ENCODE data around the gene TBC1D5.

DNA sequence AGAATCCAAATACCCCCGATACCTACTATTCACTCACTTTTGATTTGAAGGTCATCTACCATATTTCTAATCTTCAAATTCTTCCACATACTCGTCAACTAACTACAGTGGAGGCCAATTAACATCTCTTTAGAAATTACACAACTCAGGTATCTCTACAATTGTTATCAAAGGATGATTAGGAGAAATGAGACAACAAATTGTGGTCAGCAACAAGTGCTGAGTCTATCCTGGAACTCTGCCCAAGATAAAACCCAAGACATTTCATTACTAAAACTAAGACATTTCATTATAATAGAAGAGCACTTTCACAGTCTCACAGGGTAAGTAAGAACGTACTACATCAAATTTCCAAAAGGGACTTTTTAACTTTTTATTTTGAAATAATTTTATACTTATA lies 100.0 kb downstream of the TBC1D5 start:
- TF ChIP-seq, protein P1, sequence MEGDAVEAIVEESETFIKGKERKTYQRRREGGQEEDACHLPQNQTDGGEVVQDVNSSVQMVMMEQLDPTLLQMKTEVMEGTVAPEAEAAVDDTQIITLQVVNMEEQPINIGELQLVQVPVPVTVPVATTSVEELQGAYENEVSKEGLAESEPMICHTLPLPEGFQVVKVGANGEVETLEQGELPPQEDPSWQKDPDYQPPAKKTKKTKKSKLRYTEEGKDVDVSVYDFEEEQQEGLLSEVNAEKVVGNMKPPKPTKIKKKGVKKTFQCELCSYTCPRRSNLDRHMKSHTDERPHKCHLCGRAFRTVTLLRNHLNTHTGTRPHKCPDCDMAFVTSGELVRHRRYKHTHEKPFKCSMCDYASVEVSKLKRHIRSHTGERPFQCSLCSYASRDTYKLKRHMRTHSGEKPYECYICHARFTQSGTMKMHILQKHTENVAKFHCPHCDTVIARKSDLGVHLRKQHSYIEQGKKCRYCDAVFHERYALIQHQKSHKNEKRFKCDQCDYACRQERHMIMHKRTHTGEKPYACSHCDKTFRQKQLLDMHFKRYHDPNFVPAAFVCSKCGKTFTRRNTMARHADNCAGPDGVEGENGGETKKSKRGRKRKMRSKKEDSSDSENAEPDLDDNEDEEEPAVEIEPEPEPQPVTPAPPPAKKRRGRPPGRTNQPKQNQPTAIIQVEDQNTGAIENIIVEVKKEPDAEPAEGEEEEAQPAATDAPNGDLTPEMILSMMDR (IDR thresholded peaks at IDR 0.05), result no peak
- no peak for TF ChIP-seq POLR2AphosphoS5 (IDR thresholded peaks at IDR 0.05)
- no peak for TF ChIP-seq EP300 (IDR thresholded peaks at IDR 0.05)
- TF ChIP-seq POLR2A (IDR thresholded peaks at IDR 0.05), result no peak

All from sigmoid colon (tissue), 4 donors.